ENCODE data around the gene CDH26.

CDH26 gene

GRCh38 chr20:59987135-59987534, 28.9 kb downstream of the CDH26 start:
- peaks cover 9% of the 10 kb centered on the region for H3K27me3 Mint-ChIP-seq (ENCODE audit: low read depth)
- no peak overlapping the region for H3K27ac Mint-ChIP-seq
- H3K36me3 Mint-ChIP-seq (ENCODE audit: low read depth) = no peaks in the 10 kb centered on the region
- H3K4me1 Mint-ChIP-seq = no peaks in the 10 kb centered on the region
- peaks cover 1% of the 10 kb centered on the region for H3K9me3 Mint-ChIP-seq
- TF ChIP-seq CTCF (IDR thresholded peaks at IDR 0.05; ENCODE audit: unreplicated experiment in 3 of 3) = no peak
- no peak overlapping the region for H3K4me3 Mint-ChIP-seq

DNA sequence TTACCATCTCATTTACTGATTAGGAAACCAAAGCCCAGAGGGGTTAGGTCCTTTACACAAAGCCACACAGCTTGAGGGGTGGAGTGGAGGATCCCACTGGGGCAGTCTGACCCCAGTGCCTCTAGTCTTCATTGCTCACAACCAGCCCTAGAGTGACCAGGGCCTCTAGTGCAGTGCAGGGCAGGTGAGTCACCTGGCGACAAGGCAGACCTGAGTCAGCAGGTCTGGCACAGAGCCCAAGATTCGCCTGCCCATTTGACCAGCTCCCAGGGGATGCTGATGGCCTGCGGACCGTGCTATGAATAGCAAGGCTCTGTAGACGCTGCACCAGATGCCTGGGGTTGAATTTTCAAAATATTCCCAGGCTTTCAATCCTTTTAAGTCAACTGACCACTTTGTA, 29.9 kb downstream of the CDH26 start:
- no peak for TF ChIP-seq CTCF (IDR thresholded peaks at IDR 0.05; ENCODE audit: unreplicated experiment in 3 of 3)
- no peak overlapping the region for H3K4me3 Mint-ChIP-seq
- H3K9me3 Mint-ChIP-seq = no peaks in the 10 kb centered on the region
- H3K36me3 Mint-ChIP-seq (ENCODE audit: low read depth) = no peaks in the 10 kb centered on the region
- no peak overlapping the region for H3K27ac Mint-ChIP-seq
- peaks cover 13% of the 10 kb centered on the region for H3K27me3 Mint-ChIP-seq (ENCODE audit: low read depth)
- H3K4me1 Mint-ChIP-seq = peaks cover 4% of the 10 kb centered on the region

DNA sequence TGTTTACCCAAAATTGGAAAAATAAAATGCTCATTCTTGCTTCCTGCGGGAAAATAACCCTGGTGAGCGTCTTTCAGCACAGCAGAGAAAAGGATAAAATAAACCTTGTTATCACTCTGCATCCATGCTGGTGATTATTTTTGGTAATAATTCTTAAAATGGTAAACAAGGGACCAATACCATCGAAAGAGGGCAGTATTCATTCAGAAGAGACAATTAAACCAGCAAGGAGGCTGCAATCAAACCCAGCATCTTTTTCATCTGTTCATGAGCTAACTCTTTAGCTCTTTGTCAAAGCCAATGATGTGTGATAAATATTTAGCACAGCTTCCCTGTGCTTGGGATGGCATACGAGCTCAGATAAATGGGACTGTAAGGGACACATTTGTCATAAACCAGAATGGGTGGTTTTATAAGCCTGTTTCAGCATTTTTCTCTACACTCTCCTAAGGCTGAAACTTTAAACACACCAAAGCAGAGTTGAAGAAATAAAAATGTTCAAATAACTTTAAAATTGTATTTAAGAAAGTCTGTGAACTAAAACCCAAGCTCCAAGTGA, 34.4 kb downstream of the CDH26 start:
- peaks cover 34% of the 10 kb centered on the region for H3K27me3 Mint-ChIP-seq (ENCODE audit: low read depth)
- no peak overlapping the region for H3K4me3 Mint-ChIP-seq
- no peaks in the 10 kb centered on the region for H3K9me3 Mint-ChIP-seq
- peaks cover 12% of the 10 kb centered on the region for H3K4me1 Mint-ChIP-seq
- no peak overlapping the region for H3K27ac Mint-ChIP-seq
- TF ChIP-seq CTCF (IDR thresholded peaks at IDR 0.05; ENCODE audit: unreplicated experiment in 3 of 3) = no peak
- H3K36me3 Mint-ChIP-seq (ENCODE audit: low read depth) = no peaks in the 10 kb centered on the region

DNA sequence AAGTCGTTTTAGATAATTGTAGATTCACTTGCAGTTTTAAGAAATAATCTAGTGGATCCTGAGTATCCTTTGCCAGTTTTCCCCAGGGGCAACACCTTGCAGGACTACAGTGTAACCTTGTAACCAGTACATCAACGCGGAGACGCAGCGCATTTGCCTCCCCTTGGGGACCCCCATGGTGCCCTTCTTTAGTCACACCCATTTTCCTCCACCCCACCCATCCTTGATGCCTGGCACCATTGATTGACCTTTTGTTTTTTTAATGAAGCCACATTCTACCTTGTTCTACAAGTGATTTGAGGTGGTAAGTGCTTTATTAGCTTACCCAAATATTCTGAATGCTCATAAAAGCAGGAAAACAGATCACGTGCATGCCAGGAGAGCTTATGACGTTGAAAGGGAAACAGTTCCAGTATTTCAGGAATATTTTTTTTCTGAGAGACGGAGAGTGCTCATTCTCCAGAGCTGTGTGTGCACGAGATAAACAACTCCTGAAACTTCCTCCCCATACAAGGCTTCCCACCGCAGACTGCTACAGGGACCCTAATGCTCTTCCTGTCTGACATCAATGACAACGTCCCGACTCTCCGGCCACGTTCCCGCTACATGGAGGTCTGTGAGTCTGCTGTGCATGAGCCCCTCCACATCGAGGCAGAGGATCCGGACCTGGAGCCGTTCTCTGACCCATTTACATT, 35.7 kb downstream of the CDH26 start:
- Mint-ChIP-seq H3K27ac (no peak overlapping the region), H3K9me3 (no peaks in the 10 kb centered on the region), H3K36me3 (ENCODE audit: low read depth) (no peaks in the 10 kb centered on the region), H3K27me3 (ENCODE audit: low read depth) (peaks cover 42% of the 10 kb centered on the region), H3K4me3 (peak overlapping the region; percentile 9 to 28 (median 11)), H3K4me1 (peaks cover 18% of the 10 kb centered on the region)
- TF ChIP-seq CTCF (IDR thresholded peaks at IDR 0.05; ENCODE audit: unreplicated experiment in 3 of 3) = no peak

- Mint-ChIP-seq H3K4me3 (no peak overlapping the region), H3K36me3 (ENCODE audit: low read depth) (no peaks in the 10 kb centered on the region), H3K27ac (no peak overlapping the region), H3K4me1 (peaks cover 25% of the 10 kb centered on the region), H3K27me3 (ENCODE audit: low read depth) (peaks cover 47% of the 10 kb centered on the region), H3K9me3 (no peaks in the 10 kb centered on the region)
- TF ChIP-seq CTCF (IDR thresholded peaks at IDR 0.05; ENCODE audit: unreplicated experiment in 3 of 3) = no peak
Measured at GRCh38 chr20:59994697-59995122, 36.5 kb downstream of the CDH26 start.

DNA sequence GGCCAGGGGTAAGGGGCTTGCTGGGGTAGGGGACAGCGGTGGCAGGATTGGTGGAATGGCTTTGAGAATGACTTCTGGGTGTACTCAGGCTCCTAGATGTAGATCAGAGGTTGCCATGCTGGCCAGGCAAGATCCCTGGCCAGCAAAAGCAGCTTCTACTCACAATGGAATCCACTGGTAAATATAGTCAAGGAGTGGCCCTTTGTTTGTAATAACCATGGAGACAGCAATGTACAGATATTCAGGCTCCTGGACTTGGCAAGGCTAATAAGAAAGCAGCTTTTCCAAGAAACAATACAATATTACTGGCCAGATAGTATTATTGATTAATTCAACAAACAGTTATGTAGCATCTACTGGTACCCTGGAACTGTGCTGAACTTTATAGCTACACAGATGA, 37.9 kb downstream of the CDH26 start:
- Mint-ChIP-seq H3K27me3 (ENCODE audit: low read depth) (peaks cover 43% of the 10 kb centered on the region), H3K4me3 (no peak overlapping the region), H3K9me3 (no peaks in the 10 kb centered on the region), H3K36me3 (ENCODE audit: low read depth) (no peaks in the 10 kb centered on the region), H3K27ac (no peak overlapping the region), H3K4me1 (peaks cover 35% of the 10 kb centered on the region)
- no peak for TF ChIP-seq CTCF (IDR thresholded peaks at IDR 0.05; ENCODE audit: unreplicated experiment in 3 of 3)

All from nephron (organoid).